Measurements from ENCODE around the gene PI4KA.

DNA sequence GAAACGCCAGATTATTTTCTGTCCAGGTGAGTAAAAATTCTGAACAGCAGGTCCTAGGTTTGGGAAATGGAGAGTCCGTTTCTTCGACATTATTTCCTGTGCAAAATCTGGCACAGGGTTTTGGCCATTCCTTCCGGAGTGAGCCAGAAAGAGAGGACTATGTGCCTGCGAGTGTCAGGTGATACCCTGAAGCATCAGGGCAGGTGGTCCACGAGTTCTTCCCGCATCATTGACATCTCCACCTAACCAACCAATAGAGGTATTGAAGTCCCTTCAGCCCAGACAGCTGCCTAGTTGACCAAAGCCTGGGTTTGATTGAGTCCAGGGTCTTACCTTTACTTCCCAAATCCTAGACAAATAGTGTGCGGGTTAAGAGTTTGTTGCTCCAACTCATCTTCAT is 1.0 kb upstream of the PI4KA start:
- TF ChIP-seq EP300 (IDR thresholded peaks at IDR 0.05; ENCODE audit: borderline replicate concordance) (no peak), NFIC (IDR thresholded peaks at IDR 0.05) (no peak), REST (IDR thresholded peaks at IDR 0.05; ENCODE audit: low read depth) (no peak), ZBTB7A (IDR thresholded peaks at IDR 0.05; ENCODE audit: low read depth) (no peak), TAF1 (IDR thresholded peaks at IDR 0.05; ENCODE audit: low read depth) (no peak), CREB1 (IDR thresholded peaks at IDR 0.05; ENCODE audit: low read depth) (no peak), FOXM1 (IDR thresholded peaks at IDR 0.05; ENCODE audit: borderline replicate concordance, low read depth) (no peak), EGR1 (IDR thresholded peaks at IDR 0.05) (no peak), YY1 (IDR thresholded peaks at IDR 0.05; ENCODE audit: low read depth) (no peak)
- TF ChIP-seq, protein P1, sequence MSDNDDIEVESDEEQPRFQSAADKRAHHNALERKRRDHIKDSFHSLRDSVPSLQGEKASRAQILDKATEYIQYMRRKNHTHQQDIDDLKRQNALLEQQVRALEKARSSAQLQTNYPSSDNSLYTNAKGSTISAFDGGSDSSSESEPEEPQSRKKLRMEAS (IDR thresholded peaks at IDR 0.05): no peak
